Measurements from ENCODE around the gene MAN2A1.

MAN2A1 gene

DNA sequence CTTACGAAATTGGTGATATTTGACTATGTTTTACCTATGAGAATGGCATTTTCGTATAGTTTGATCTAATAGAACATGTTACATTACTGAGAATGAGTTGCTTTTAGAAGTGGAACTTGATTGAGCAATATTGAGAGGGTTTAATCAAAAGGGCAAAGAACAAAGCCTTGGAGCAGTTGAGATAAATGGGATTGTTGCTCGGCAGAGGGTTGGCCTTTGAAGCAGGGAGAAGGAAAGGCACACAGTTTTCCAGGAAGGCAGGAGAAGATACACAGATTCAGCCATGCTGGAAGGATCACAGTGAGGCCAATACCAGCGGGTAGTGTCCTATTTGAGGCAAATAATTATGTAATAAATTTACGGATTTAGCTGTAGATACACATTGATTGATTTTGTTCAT, 19.5 kb downstream of the MAN2A1 start:
- no peak for DNase-seq (ENCODE audit: low read depth)
- TF ChIP-seq, protein P1, sequence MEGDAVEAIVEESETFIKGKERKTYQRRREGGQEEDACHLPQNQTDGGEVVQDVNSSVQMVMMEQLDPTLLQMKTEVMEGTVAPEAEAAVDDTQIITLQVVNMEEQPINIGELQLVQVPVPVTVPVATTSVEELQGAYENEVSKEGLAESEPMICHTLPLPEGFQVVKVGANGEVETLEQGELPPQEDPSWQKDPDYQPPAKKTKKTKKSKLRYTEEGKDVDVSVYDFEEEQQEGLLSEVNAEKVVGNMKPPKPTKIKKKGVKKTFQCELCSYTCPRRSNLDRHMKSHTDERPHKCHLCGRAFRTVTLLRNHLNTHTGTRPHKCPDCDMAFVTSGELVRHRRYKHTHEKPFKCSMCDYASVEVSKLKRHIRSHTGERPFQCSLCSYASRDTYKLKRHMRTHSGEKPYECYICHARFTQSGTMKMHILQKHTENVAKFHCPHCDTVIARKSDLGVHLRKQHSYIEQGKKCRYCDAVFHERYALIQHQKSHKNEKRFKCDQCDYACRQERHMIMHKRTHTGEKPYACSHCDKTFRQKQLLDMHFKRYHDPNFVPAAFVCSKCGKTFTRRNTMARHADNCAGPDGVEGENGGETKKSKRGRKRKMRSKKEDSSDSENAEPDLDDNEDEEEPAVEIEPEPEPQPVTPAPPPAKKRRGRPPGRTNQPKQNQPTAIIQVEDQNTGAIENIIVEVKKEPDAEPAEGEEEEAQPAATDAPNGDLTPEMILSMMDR (IDR thresholded peaks at IDR 0.05; ENCODE audit: low read depth, low read length, missing control alignments): no peak
- H3K4me3 ChIP-seq (ENCODE audit: low read depth, low read length): no peak overlapping the region

DNA sequence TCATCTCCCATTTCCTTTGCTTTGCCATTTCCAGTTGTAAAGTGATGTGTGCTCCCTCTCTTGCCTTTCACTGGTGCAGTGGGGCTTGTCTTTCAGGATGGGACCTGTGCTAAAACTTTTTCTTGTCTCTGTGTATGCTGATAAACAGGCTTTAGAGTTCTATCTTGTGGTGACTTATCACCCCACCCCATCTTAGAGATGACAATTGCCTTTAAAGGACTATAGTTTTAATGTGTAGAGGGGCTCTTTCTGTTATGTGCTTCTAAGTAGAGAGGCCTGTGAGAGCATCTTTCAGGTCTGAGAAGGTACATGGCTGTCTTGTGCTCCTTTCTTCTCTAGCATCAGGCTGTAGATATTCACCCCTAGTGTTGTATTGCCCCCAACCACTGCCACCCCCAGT, 21.9 kb downstream of the MAN2A1 start:
- H3K4me3 ChIP-seq (ENCODE audit: low read depth, low read length): no peak overlapping the region

DNA sequence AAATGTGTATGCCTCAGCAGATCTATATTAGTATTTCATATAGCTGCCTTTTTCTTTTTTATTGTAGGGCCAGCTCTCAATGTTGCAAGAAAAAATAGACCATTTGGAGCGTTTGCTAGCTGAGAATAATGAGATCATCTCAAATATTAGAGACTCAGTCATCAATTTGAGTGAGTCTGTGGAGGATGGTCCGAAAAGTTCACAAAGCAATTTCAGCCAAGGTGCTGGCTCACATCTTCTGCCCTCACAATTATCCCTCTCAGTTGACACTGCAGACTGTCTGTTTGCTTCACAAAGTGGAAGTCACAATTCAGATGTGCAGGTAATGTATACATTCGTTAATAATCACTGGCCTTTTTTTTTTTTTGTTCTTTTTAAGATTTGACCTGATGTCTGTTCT, 23.7 kb downstream of the MAN2A1 start:
- no peak for DNase-seq (ENCODE audit: low read depth)
- TF ChIP-seq, protein P1 (IDR thresholded peaks at IDR 0.05; ENCODE audit: low read depth, low read length, missing control alignments): no peak

More for the DNA sequence above, 21.9 kb downstream of the MAN2A1 start:
- no peak for DNase-seq (ENCODE audit: low read depth)
- TF ChIP-seq, protein P1 (IDR thresholded peaks at IDR 0.05; ENCODE audit: low read depth, low read length, missing control alignments): no peak

DNA sequence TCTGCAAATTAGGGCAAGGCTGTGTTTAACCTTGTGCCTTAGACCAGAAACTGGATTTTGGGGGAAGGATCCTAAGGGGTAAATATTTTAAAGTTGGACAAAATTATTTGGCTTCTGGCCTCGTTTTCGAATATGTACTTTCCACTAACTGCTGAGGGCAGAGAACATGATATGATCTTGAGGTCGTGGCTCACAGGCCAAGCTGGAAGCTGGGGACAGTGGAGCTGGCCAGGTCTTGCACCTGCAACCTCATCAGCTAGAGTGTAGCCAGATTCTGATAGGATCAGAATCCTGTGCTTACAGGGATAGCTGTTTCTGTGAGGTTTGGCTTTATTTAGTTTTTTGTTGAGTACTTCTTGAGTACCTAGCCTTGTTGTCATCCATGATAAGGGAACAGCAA, 24.9 kb downstream of the MAN2A1 start:
- TF ChIP-seq, protein P1 (IDR thresholded peaks at IDR 0.05; ENCODE audit: low read depth, low read length, missing control alignments): no peak
- no peak overlapping the region for H3K4me3 ChIP-seq (ENCODE audit: low read depth, low read length)
- DNase-seq (ENCODE audit: low read depth): no peak

More for the DNA sequence above, 23.7 kb downstream of the MAN2A1 start:
- H3K4me3 ChIP-seq (ENCODE audit: low read depth, low read length): no peak overlapping the region

DNA sequence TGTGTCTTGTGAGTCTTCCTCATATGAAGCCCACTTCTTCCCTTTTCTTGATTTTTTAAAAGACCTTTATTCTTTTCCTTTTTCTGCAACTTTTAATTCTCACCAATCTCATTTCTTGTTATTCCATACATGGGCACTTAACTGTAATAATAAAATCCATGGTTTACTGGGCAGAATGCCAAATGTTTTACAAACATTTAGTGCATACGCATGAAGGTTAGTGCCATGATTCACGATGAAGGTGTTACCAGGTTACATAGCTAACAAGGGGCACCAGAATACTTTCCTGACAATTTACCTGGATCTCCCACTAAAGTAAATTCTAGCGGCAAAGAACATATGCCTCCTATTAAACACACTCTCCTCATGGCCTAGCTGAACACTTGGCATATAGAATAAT, 28.5 kb downstream of the MAN2A1 start:
- TF ChIP-seq, protein P1 (IDR thresholded peaks at IDR 0.05; ENCODE audit: low read depth, low read length, missing control alignments): no peak
- H3K4me3 ChIP-seq (ENCODE audit: low read depth, low read length): no peak overlapping the region
- no peak for DNase-seq (ENCODE audit: low read depth)

DNA sequence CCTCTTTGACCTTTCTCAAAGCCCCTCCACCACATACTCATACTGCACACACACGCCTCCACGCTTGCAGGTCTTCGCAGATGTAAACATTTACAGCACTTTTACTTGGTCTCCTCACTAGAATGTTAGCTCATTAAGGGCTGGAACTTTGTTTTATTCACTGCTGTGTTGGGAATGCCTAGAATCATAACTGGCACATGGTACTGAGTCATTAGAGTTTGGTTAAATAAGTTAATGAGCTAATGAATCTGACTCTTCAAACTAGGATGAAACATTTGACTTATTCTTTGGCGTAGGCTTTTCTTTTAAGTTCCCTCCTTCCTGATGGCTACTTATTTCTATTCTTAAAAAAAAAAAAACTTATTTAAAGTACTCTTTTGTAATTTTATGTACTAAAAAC, 28.9 kb downstream of the MAN2A1 start:
- no peak for DNase-seq (ENCODE audit: low read depth)
- TF ChIP-seq, protein P1 (IDR thresholded peaks at IDR 0.05; ENCODE audit: low read depth, low read length, missing control alignments): no peak
- no peak overlapping the region for H3K4me3 ChIP-seq (ENCODE audit: low read depth, low read length)

DNA sequence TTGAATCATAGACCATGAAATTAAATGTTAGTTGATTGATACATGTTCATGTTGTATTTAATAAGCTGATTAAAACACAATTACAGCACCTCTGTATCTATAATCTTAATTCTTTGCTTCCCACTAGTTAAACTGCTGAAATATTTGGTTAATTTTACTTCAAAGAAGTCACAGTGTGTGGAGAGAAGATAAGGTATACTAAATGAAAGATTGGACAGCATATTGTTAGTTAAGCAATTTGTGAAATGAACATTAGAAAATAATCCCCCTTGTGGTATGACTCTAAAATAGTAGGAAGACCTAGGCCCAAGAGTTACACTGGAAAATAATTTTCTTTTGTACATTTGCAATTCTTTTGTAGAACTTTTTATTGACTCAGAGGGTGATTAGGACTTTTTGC, 30.3 kb downstream of the MAN2A1 start:
- no peak overlapping the region for H3K4me3 ChIP-seq (ENCODE audit: low read depth, low read length)
- TF ChIP-seq, protein P1 (IDR thresholded peaks at IDR 0.05; ENCODE audit: low read depth, low read length, missing control alignments): no peak
- DNase-seq (ENCODE audit: low read depth): no peak
